ENCODE data around the gene FGFR2. TPM values are rescaled to one million over a fixed set of nuclear protein-coding genes. Genes with fewer than 3 reads are reported as not detected.
"Not testable (repeated sequence)": the region's sequence is repeated elsewhere in the genome, so short reads cannot be mapped to it uniquely, and the experiment has no call there.

The FGFR2 gene
- total RNA-seq, 1 donor: 13.8 TPM

GRCh38 chr10:121558238-121558637 lies 40.0 kb downstream of the FGFR2 start:
- no peaks in the 10 kb centered on the region for H3K9me3 ChIP-seq (ENCODE audit: low read depth, low read length)
- no peaks in the 10 kb centered on the region for H3K36me3 ChIP-seq (ENCODE audit: insufficient read depth, low read length)
- H2AFZ ChIP-seq (ENCODE audit: low read length): no peak overlapping the region
- DNase-seq (ENCODE audit: insufficient read length, low spot score, missing footprints): no peak
- H4K20me1 ChIP-seq (ENCODE audit: insufficient read depth, low read length): no peaks in the 10 kb centered on the region
- H3K27me3 ChIP-seq (ENCODE audit: insufficient read depth, low read length): no peaks in the 10 kb centered on the region
- H3K4me1 ChIP-seq (ENCODE audit: insufficient read depth, low read length): no peaks in the 10 kb centered on the region
- no peak overlapping the region for H3K4me2 ChIP-seq (ENCODE audit: insufficient read depth, low read length)
- H3K79me2 ChIP-seq (ENCODE audit: insufficient read depth, low read length): no peaks in the 10 kb centered on the region
- H3K27ac ChIP-seq (ENCODE audit: low read depth, low read length): no peak overlapping the region
- H3K4me3 ChIP-seq (ENCODE audit: insufficient read depth, low read length): no peak overlapping the region
- TF ChIP-seq, protein P1, sequence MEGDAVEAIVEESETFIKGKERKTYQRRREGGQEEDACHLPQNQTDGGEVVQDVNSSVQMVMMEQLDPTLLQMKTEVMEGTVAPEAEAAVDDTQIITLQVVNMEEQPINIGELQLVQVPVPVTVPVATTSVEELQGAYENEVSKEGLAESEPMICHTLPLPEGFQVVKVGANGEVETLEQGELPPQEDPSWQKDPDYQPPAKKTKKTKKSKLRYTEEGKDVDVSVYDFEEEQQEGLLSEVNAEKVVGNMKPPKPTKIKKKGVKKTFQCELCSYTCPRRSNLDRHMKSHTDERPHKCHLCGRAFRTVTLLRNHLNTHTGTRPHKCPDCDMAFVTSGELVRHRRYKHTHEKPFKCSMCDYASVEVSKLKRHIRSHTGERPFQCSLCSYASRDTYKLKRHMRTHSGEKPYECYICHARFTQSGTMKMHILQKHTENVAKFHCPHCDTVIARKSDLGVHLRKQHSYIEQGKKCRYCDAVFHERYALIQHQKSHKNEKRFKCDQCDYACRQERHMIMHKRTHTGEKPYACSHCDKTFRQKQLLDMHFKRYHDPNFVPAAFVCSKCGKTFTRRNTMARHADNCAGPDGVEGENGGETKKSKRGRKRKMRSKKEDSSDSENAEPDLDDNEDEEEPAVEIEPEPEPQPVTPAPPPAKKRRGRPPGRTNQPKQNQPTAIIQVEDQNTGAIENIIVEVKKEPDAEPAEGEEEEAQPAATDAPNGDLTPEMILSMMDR (IDR thresholded peaks at IDR 0.05; ENCODE audit: extremely low read depth, low read depth, low read length): no peak

DNA sequence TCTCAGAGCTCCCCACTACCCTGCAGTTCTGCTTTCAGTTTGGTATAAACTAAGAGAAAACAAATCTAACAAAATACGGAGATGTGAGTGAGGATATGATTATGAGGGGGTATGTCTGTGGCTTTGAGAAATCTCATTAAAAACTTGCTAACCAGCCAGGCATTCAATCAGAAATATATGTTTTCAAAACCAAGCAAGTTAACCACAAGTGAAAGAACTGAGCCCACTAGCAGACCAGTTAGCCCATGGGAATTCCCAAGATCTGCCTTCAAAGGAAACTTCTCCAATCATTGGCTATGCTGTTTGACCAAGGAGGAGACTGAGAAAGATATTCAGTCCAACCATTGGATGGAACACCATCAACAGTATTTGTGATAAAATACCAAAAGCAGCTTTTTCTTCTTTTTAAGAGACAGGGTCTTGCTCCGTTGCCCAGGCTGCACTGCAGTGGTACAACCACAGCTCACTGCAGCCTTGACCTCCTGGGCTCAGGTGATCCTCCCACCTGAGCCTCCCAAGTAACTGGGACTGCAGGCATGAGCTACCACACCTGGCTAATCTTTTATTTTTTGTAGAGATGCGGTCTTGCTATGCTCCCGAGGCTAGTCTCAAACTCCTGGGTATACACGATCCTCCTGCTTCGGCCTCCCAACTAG lies 41.2 kb downstream of the FGFR2 start:
- Histone ChIP-seq H3K4me3 (ENCODE audit: insufficient read depth, low read length) (no peak overlapping the region), H4K20me1 (ENCODE audit: insufficient read depth, low read length) (no peaks in the 10 kb centered on the region), H3K36me3 (ENCODE audit: insufficient read depth, low read length) (no peaks in the 10 kb centered on the region), H3K4me1 (ENCODE audit: insufficient read depth, low read length) (no peaks in the 10 kb centered on the region), H2AFZ (ENCODE audit: low read length) (no peak overlapping the region), H3K27ac (ENCODE audit: low read depth, low read length) (no peak overlapping the region), H3K79me2 (ENCODE audit: insufficient read depth, low read length) (no peaks in the 10 kb centered on the region), H3K4me2 (ENCODE audit: insufficient read depth, low read length) (no peak overlapping the region), H3K27me3 (ENCODE audit: insufficient read depth, low read length) (no peaks in the 10 kb centered on the region), H3K9me3 (ENCODE audit: low read depth, low read length) (no peaks in the 10 kb centered on the region)
- TF ChIP-seq, protein P1 (IDR thresholded peaks at IDR 0.05; ENCODE audit: extremely low read depth, low read depth, low read length): no peak
- DNase-seq (ENCODE audit: insufficient read length, low spot score, missing footprints): no peak

- TF ChIP-seq, protein P1 (IDR thresholded peaks at IDR 0.05; ENCODE audit: extremely low read depth, low read depth, low read length): no peak
- no peak overlapping the region for H3K27ac ChIP-seq (ENCODE audit: low read depth, low read length)
- H4K20me1 ChIP-seq (ENCODE audit: insufficient read depth, low read length): no peaks in the 10 kb centered on the region
- H2AFZ ChIP-seq (ENCODE audit: low read length): no peak overlapping the region
- H3K36me3 ChIP-seq (ENCODE audit: insufficient read depth, low read length): no peaks in the 10 kb centered on the region
- H3K4me1 ChIP-seq (ENCODE audit: insufficient read depth, low read length): no peaks in the 10 kb centered on the region
- H3K4me2 ChIP-seq (ENCODE audit: insufficient read depth, low read length): no peak overlapping the region
- H3K27me3 ChIP-seq (ENCODE audit: insufficient read depth, low read length): no peaks in the 10 kb centered on the region
- H3K9me3 ChIP-seq (ENCODE audit: low read depth, low read length): no peaks in the 10 kb centered on the region
- H3K79me2 ChIP-seq (ENCODE audit: insufficient read depth, low read length): no peaks in the 10 kb centered on the region
- no peak overlapping the region for H3K4me3 ChIP-seq (ENCODE audit: insufficient read depth, low read length)
- no peak for DNase-seq (ENCODE audit: insufficient read length, low spot score, missing footprints)
These were observed 41.8 kb downstream of the FGFR2 start for GRCh38 chr10:121556455-121556854.

DNA sequence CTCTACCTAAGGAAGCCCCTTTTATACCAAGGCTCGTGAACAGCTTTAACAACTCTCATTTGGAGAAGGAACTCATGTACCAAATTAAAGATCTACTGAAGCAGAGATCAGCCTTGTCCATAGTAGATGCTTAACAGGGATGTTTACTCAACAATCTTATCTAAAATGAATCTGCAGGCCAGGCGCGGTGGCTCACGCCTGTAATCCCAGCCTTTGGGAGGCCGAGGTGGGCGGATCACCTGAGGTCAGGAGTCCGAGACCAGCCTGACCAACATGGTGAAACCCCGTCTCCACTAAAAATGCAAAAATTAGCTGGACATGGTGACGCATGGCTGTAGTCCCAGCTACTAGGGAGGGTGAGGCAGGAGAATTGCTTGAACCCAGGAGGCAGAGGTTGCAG lies 43.3 kb downstream of the FGFR2 start:
- H4K20me1 ChIP-seq (ENCODE audit: insufficient read depth, low read length); DNase-seq (ENCODE audit: insufficient read length, low spot score, missing footprints); H2AFZ ChIP-seq (ENCODE audit: low read length); H3K9me3 ChIP-seq (ENCODE audit: low read depth, low read length); H3K4me1 ChIP-seq (ENCODE audit: insufficient read depth, low read length); H3K27me3 ChIP-seq (ENCODE audit: insufficient read depth, low read length); H3K79me2 ChIP-seq (ENCODE audit: insufficient read depth, low read length); H3K4me2 ChIP-seq (ENCODE audit: insufficient read depth, low read length); H3K36me3 ChIP-seq (ENCODE audit: insufficient read depth, low read length); H3K27ac ChIP-seq (ENCODE audit: low read depth, low read length); H3K4me3 ChIP-seq (ENCODE audit: insufficient read depth, low read length): not testable (repeated sequence)
